CD4-positive, alpha-beta T cell treated with Interleukin-6 at 100 ng/mL for 8 hours (primary cell): ENCODE data around the gene GTF2A1L.
"Not testable (repeated sequence)": the region's sequence is repeated elsewhere in the genome, so short reads cannot be mapped to it uniquely, and the experiment has no call there.

Experiments
- DNase-seq: peaks from one replicate; pipeline ENCODE4 v3.0.0-alpha.2; 2020; ENCODE audit warnings: mixed read lengths, low spot score

The GTF2A1L gene, protein sequence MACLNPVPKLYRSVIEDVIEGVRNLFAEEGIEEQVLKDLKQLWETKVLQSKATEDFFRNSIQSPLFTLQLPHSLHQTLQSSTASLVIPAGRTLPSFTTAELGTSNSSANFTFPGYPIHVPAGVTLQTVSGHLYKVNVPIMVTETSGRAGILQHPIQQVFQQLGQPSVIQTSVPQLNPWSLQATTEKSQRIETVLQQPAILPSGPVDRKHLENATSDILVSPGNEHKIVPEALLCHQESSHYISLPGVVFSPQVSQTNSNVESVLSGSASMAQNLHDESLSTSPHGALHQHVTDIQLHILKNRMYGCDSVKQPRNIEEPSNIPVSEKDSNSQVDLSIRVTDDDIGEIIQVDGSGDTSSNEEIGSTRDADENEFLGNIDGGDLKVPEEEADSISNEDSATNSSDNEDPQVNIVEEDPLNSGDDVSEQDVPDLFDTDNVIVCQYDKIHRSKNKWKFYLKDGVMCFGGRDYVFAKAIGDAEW

DNA sequence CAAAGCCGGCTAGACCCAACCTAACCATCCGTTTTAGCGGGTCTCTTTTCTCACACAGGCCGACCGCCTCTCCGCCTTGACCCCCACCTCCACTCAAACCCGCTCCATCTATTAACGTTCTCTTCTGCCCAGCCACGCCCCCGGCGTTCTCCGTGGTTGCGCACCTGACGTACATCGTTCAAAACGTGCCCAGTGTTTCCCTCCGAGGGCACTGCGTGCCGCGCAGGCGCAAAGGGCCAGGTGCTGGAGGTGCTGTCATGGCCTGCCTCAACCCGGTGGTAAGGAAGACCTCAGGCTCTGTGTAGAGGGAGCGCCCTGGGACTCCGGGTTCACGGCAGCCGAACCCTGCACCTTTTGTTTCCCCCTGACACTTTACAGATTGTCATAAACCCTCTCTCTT is at the start of gene GTF2A1L:
Gene GTF2A1L (plus strand): TSS at position 239 of the 400 bp plus-strand sequence. CDS start 19 bp downstream, at position 258.
- DNase-seq = no peak

DNA sequence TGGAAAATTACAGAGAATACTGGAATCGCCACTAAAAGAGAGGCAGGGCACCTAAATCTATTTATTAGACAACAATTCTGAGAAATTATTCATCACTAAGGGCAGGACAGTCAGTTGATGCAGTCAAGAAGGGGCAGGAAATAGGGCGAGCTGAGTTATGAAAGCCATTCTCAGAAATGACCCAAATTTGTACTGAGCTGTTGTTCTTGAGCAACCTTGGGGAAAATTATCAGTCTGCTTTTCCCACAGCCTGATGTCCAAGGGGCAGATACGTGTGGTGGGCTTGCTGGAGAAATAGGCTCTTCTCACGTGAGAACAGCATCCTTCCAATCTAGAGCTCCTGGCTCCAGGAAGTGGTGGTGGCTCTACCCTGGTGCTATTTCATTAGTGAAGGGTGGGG is 49.1 kb upstream of the GTF2A1L start:
- DNase-seq = no peak

DNA sequence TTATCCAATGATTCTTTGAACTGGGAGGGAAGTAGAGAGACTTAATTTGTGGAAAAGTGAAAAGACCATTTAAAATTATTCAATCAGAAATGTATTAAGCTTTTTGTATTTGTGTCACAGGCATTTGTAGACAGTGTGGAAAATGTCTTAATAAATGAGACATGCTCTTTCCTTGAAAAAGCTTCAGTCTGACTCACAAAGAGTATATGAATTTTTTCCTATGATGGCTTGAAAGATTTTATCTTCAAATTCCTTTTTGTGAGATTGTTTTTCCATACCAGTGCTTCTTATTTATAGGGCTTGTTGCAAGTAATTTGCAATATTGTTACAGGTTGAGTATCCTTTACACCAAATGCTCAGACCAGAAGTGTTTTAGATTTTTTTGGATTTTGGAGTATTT is 48.2 kb upstream of the GTF2A1L start:
- no peak for DNase-seq

DNA sequence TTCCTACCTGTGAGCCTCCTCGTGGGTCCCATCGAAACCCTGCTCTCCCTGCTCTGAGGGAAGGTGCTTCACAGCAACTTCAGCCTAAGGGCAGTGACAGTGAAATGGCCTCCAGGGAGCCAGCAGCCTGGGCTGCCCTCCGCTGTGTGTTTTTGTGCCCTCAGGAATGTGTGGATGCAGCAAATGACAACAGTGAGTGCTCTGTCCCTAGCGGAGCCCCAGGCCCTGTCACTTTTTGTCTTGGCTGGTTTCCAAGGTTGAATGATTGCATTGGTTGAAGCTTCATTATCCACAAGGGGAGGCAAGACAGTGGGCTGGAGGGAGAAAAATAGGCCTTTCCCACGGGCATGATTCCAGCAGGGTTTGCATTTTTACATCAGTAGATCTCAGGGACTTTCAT is 44.8 kb upstream of the GTF2A1L start:
- no peak for DNase-seq

DNA sequence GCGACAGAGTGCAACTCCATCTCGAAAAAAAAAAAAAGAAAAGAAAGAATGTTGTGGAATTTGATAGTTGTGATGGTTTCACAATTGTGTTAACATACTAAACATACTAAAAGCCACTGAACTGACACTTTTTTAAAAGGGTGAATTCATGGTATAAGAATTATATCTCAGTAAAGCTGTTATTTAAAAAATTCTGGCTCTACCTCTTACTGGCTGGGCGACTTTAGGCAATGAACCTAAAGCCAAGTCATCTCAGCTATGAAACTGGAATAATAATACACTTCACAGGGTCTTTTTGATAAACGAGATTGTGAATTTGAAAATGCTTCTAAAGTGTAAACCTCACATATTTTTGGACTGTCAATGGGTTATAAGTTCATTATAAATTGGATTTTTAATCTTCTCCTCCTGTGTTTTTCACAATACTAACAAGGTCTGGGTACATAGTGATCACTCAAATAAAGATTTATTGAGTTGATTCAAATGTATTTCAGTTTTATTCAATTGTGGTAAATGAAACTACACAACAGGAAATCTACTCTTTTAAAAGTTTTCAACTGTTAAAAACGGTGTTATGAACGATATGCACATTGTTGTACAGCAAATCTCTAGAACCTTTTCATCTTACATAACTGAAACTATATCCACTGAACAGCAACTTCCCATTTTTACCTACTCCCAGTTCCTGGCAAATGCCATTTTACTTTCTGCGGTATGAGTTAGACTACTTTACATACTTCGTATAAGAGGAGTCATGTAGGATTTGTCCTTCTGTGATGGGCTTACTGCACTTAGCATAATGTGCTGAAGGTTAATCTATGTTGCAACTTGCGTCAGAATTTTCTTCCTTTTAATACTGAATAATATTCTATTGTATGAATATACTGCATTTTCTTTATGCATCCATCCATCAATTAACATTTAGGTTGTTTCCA is 43.0 kb upstream of the GTF2A1L start:
- DNase-seq = no peak

DNA sequence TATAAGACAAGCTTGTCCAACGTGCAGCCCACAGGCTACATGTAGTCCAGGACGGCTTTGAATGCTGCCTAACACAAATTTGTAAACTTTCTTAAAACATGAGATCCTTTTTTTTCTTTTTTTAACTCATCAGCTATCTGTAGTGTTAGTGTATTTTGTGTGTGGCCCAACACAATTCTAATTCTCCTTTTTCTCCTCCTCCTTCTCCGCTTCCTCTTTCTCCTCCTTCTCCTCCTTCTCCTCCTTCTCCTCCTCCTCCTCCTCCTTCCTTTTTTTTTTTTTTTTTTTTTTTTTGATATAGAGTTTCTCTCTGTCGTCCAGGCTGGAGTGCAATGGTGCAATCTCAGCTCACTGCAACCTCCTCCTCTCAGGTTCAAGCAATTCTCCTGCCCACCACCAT is 39.3 kb upstream of the GTF2A1L start:
- DNase-seq = no peak

DNA sequence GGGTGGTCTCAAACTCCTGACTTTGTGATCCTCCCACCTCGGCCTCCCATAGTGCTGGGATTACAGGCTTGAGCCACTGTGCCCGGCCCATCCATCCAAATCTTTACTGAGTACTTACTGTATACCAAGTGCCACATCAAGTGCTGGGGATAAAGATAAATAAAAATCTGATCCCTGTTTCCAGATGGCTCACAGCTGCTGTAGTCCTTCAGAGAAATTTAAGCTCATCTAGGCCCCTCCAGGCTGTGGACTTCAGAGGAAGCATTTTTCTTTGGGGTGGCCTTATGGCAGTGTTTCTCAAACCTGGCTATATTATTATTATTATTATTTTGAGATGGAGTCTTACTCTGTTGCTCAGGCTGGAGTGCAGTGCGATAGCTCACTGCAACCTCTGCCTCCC is 33.7 kb upstream of the GTF2A1L start:
- no peak for DNase-seq

DNA sequence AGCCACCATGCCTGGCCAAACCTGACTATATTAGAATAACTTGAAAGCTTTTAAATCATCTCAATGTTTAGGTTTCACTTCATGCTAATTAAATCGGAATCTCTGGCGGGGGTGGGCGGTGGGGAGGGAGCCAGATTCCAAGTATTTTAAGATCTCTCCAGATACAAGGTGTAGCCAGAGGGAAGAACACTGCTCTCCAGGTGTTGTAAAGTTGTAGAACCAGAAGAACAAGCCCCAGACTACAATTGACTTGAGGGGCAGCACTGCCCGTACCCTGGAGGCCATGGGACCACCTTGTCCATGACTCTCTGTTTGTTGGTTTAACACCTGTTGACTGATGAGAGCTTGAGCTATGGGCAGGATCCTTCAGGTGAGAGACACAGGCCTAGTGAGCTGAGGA is 33.1 kb upstream of the GTF2A1L start:
- DNase-seq = no peak

DNA sequence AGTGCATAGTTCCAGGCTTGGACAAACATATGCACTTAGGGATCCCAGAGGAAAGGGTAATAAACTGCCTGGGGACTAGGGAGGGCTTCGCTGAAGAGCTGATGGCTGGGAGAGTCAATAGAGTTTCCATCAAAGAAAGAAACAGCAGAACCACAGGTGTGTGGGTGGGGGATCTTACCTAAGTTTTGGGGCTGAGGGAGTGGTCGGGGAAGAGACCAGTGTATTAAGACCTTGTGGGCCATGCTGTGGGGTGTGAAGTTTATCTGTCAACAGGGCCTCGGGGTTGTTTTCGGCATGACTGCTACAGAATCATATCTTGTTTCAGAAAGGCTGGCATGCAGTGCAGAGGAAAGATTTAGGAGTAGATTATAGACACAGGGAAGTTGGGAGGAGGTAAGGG is 31.2 kb upstream of the GTF2A1L start:
- no peak for DNase-seq

DNA sequence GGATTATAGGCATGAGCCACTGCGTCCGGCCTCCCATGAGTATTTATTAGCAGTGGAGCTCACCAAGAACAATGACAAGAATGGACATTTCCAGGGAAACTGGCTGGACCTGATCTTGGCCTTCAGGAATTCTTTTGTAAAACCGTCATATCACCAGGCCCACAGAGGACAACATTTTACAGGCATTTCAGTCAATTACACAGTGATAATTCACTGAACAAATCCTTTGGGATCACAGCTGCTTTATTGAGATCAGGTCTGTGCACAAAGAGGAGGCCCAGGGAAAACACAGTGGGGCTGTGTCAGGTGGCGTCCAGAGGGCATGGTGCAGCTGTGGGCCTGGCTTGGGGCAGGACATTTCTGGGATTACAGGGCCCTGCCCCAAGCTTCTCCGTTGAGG is 30.1 kb upstream of the GTF2A1L start:
- DNase-seq = no peak

DNA sequence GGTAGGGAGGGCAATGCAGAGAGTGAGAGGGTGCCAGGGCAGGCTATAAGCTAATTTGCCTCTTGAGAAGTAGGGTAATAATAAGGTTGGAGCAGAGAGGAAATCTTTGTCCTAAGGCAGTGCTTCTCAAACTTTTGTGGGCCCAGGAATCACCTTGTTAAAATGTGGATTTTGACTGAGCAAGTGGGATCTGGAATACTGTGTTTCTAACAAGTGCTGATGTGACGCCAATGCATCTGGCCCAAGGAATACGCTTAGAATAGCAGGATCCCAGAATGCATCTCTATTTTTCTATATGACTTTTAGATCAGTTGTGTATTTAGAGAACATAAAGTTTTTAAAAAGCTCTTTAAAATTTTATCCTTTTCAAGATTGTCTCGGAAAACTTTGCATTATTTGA is 29.7 kb upstream of the GTF2A1L start:
- no peak for DNase-seq

DNA sequence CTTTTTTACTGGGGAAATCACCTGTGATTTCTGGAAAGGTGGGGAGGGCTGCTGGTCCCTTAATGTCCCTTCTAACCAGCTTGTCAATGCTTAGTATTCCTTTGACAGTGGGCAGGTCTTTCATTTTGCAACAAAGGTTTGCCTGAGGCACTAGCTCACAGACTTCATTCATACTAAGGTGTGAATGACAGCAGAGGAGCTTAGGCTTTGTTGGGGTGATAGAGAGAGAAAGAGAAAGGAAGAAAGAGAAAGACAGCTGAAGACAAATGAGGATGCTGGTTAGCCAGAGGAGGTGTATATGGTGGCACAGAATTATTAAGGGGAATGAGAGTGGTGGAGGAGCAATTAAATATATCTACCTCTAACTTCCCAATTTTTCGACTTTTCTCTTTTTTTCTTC is 28.9 kb upstream of the GTF2A1L start:
- no peak for DNase-seq

DNA sequence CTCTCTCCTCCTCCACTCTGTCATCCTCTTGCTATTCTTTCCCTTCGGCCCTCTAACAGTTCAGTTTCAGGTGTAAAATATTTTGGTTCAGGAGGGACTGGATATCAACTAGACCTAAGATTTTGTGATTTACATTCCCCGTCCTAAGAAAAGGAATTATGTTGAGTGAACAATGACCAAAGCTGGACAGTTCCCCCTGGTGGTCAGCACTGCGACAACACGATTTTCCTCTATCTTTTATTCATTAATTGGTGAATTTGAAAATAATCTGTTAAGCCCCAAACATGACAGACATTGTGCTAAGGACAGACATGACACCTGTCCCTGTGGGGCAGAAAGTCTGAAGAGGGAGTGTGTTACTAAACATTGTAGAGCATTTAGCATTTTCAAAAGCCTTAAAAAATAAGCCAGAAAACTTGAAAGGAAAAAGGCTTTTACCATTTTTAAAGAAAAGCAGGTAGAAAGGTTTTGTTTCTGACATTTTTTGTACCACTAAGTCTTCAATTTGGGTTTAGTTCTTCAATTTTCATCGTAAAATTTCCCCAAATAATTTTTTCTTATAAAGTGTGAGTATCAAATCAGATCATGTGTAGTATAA is 28.4 kb upstream of the GTF2A1L start:
- no peak for DNase-seq

DNA sequence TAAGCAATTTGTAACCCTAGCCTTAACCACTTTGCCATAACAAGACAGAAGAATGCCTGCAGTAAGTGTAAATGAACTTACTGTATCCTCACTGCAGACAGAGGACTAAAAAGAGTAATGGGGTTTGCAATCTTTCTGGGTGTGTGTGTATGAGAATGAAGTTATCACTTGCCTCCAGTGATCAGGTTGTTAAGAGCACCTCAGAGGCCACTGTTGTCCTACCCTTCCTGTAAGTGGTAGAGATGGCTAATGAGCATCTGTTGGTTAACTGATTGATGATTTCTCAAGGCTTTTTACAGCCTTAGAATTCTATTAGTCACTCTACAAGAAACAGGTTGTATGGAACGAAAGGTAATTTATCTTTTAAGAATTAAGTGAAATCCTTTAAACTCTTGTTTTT is 27.6 kb upstream of the GTF2A1L start:
- DNase-seq = no peak

DNA sequence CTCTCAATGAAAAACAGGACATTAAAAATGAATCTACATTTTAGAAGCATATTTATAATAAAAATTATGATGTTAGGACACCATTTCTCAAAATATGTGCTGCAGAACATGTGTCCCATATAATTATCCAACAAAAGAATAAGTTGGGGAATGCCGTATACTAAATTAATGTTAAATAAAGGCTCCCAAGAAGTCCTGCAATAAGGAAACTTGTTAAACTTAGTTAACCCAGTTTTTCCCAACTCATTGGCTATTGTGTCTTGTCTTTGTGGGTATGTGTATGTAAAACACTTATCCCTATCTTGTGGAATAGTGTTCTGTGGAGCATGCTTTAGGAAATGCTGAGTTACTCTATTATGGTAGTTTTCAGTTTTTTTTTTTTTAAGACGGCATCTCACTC is 25.6 kb upstream of the GTF2A1L start:
- DNase-seq = no peak

DNA sequence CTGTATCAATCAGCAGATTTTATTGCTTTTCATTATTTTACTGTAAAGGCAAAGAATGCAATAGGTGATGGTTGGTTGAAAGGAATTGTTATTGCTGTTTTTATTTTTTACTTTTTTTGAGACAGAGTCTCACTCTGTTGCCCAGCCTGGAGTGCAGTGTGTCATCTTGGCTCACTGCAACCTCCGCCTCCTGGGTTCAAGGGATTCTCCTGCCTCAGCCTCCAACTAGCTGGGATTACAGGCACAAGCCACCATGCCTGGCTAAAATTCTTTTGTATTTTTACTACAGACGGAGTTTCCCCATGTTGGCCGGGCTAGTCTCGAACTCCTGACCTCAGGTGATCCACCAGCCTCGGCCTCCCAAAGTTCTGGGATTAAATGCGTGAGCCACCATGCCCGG is 20.9 kb upstream of the GTF2A1L start:
- DNase-seq = not testable (repeated sequence)

DNA sequence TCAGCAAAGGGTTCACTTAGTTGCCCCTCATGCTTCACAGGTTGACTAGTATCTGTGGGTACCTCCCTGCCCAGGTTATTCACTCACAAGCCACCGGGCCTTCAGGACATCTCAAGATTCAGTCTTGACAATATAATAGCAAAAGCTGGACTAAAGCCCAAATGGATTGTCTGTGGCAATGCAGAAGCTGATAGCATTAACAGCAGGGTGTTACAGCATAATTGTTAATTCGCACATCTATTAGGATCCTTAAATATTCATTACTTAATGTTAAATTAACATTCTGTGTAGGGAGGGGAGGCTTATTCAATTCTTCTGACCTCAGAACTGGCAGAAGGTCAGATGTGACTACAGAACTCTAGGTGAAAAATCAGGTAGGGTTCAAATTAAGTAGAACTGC is 20.2 kb upstream of the GTF2A1L start:
- no peak for DNase-seq

DNA sequence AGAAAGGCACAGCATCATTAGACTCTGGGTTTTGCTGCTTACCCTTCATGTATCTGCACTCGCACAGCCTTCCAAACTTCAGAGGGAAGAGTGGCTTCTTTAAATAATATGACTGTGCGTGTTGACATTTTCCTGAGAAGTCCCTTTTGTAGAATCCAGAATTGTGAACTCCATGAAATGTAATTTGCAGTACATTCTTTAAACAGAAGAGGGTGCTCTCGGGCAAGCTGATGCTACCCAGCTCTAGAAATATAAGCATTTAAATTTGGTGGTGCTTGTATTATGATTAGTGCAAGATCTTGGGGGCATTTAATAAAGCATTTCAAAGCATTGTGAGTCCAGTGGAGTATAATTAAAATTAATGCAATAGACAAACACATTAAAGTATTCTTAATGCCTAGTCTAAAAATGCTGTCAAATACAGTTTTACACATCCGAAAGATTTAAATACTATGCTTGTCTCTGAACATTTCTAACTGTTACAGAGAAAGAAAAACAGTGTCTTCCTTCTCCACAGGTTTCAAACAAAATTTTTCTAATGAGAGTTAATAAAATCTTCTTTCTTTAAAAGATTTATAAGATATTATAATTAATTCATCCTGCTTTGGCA is 17.3 kb upstream of the GTF2A1L start:
- peak; percentile 7 for DNase-seq

DNA sequence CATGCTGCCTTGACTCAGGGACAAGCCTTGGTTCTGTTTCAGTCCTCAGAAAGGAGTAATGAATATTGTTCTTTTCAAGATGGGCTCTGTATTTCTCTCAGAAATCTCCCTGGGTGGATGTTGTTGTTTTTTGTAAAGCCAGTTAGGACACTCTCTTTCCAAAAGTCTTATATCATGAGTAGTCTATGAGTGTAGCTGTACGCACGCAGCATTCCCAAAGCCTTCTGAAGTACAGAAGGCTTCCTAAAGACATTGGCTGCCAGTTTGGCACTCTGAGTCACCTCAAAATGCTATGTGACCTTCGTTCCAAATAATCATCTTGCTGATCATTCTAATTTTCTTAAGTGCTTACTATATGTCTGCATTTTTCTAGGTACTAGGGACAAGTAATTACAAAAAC is 16.7 kb upstream of the GTF2A1L start:
- no peak for DNase-seq

DNA sequence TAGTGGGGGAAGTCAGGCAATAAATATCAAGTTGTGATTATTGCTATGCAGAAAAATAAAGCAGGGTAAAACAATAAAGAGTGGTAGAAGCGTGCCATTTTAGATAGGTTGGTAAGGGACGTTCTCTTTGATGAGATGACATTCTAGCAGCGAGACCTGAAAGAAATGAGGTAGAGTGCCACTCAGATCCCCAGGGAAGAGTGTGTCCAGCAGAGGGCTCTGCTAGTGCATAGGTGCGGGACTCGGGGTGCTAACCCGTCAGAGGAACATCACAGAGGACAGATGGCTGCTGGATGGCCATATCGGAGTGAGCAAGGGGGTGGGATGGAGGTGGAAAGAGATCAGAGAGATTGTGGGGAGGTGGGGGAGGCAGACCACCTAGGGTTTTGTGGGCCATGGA is 16.3 kb upstream of the GTF2A1L start:
- DNase-seq = peak; percentile 4

DNA sequence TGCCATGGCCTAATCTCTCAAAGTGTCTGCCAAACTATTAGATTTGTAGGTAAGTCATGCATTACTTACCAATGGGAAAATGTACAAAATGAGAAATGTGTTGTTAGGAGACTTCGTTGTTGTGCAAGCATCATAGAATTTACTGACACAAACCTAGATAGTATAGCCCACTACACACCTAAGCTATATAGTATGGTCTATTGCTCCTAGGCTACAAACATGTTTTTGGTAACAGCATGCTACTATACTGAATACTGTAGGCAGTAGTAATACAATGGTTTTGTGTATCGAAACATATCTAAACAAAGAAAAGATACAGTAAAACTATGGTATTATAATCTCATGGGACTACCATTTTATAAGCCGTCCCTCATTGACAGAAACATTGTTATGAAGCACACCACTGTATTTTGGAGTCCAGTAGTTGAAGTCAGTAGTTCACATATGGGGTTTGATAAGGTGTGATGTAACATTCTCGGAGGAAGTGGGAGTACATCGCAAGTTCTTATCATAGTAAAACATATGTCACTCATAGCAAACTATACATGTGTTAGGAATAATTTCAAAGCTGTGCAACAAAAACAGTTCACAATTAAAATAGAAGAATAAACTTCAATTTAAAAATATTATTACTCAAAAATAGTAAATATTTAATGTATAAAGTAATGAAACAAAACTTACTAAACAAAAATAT is 12.0 kb upstream of the GTF2A1L start:
- no peak for DNase-seq
